Stomach smooth muscle (tissue), 2 donors: ENCODE measurements around the gene DCAF4.
A peak's percentile ranks its signal among the peaks of the same experiment; 100 is the strongest.

Source experiments
- H3K27ac ChIP-seq: one replicate; pipeline ENCODE4 v1.7.0; 2013; ENCODE audit warnings: mild to moderate bottlenecking, low read length, inconsistent platforms
- H3K27me3 ChIP-seq, 2 donors: one replicate each; pipeline ENCODE4 v1.7.0; 2013; ENCODE audit warnings: low read length in 2 of 2; ENCODE audit not compliant: insufficient read depth in 2 of 2, control insufficient read depth in 1 of 2
- H3K36me3 ChIP-seq, 2 donors: one replicate each; pipeline ENCODE4 v1.7.0; 2013; ENCODE audit warnings: low read length in 2 of 2; ENCODE audit not compliant: control insufficient read depth in 2 of 2, insufficient read depth in 2 of 2
- H3K4me1 ChIP-seq: one replicate; pipeline ENCODE4 v1.7.0; 2013; ENCODE audit warnings: low read length; ENCODE audit not compliant: control insufficient read depth, insufficient read depth
- H3K4me3 ChIP-seq, 2 donors: one replicate each; pipeline ENCODE4 v1.7.0; 2013; ENCODE audit warnings: low read length in 2 of 2
- H3K9ac ChIP-seq, 2 donors: one replicate each; pipeline ENCODE4 v1.7.0; 2013; ENCODE audit warnings: low read length in 2 of 2, mild to moderate bottlenecking in 1 of 2
- H3K9me3 ChIP-seq, 2 donors: one replicate each; pipeline ENCODE4 v1.7.0; 2013; ENCODE audit warnings: low read length in 2 of 2; ENCODE audit not compliant: control insufficient read depth in 2 of 2
- donor health status: healthy.
- donor health status: Pancreatic carcinoma.

Gene DCAF4

DNA sequence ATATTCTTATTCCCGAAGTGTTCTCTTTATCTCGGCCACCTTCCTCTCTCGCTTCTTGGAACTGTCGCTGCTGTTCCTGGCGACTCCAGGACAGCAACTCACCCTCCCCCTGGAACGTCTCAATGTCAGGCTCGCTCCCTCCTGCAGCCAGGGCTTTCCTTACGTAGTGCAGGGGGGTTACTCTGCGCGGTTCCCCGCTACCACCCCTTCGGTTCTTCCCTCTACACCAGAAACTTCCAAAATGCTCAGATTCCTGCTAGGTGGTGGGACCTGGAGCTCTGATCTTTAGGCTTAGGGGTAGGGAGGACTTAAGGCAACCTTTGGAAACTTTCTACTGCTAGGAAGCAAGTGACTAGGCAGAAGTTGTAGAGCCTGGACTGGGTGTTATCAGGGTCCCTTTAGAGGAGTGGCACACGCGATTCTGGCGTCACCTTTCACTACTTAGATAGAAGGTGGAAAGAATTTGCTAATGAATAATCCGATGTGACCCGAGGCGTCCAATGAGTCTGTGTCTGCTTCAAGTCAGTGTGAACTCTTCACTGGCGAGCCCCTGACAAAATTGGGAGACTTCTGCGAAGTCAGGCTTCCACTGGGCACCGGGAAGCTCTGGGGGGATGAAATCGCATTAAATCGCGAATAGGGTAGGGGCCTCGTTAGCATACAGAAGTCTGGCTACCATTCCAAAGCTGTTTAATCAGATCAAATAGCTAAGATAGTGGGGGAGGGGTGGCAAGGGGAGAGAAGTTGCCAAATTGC lies 31.5 kb upstream of the DCAF4 start:
- no peak overlapping the region for H3K27ac ChIP-seq
- H3K4me3 ChIP-seq = peak overlapping the region; percentile 91 to 97
- peaks cover 21% of the 10 kb centered on the region for H3K4me1 ChIP-seq
- H3K36me3 ChIP-seq = no peaks in the 10 kb centered on the region
- peaks cover 9 to 11% of the 10 kb centered on the region in 2 donors for H3K27me3 ChIP-seq
- no peaks in the 10 kb centered on the region for H3K9me3 ChIP-seq
- peak overlapping the region; percentile 58 to 67 for H3K9ac ChIP-seq

- H3K9me3 ChIP-seq = no peaks in the 10 kb centered on the region
- no peak overlapping the region for H3K9ac ChIP-seq
- H3K27me3 ChIP-seq = peaks cover 0 to 5% of the 10 kb centered on the region in 2 donors
- no peak overlapping the region for H3K4me3 ChIP-seq
- H3K4me1 ChIP-seq = peaks cover 9% of the 10 kb centered on the region
- no peaks in the 10 kb centered on the region for H3K36me3 ChIP-seq
- no peak overlapping the region for H3K27ac ChIP-seq
Measured at GRCh38 chr14:72898448-72898847, 27.8 kb upstream of the DCAF4 start.

- Histone ChIP-seq H3K27ac (no peak overlapping the region), H3K4me1 (no peaks in the 10 kb centered on the region), H3K9me3 (no peaks in the 10 kb centered on the region), H3K27me3 (peaks cover 0 to 3% of the 10 kb centered on the region in 2 donors), H3K9ac (no peak overlapping the region), H3K4me3 (no peak overlapping the region), H3K36me3 (no peaks in the 10 kb centered on the region)
Measured at GRCh38 chr14:72901361-72901760, 24.9 kb upstream of the DCAF4 start.

GRCh38 chr14:72902801-72903530 lies 23.3 kb upstream of the DCAF4 start:
- Histone ChIP-seq H3K27me3 (peaks cover 0 to 4% of the 10 kb centered on the region in 2 donors), H3K9me3 (no peaks in the 10 kb centered on the region), H3K4me3 (no peak overlapping the region), H3K9ac (no peak overlapping the region), H3K36me3 (no peaks in the 10 kb centered on the region), H3K27ac (no peak overlapping the region), H3K4me1 (no peaks in the 10 kb centered on the region)

GRCh38 chr14:72903716-72904115 lies 22.5 kb upstream of the DCAF4 start:
- Histone ChIP-seq H3K9me3 (no peaks in the 10 kb centered on the region), H3K27me3 (peaks cover 0 to 4% of the 10 kb centered on the region in 2 donors), H3K4me3 (no peak overlapping the region), H3K9ac (no peak overlapping the region), H3K36me3 (no peaks in the 10 kb centered on the region), H3K4me1 (no peaks in the 10 kb centered on the region), H3K27ac (no peak overlapping the region)

DNA sequence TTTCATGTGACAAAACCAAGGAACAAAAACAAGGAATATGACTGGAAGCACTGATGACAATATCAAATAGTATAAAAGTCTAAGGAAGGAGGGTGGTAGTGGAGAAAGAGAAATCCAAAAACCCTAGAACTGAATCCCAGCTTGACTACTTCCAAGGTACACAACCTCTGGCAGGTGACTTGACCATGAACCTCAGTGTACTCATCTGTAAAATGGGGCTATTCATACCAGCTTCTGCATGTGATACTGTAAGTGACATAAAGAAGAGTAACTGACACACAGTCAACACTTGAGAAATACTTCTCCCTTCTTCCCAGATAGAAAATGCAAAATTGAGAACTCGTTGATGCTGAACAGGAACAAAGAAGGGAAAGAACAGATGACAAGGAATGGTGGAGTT lies 22.0 kb upstream of the DCAF4 start:
- Histone ChIP-seq H3K9ac (no peak overlapping the region), H3K27ac (no peak overlapping the region), H3K9me3 (no peaks in the 10 kb centered on the region), H3K36me3 (no peaks in the 10 kb centered on the region), H3K4me3 (no peak overlapping the region), H3K27me3 (peaks cover 0 to 4% of the 10 kb centered on the region in 2 donors), H3K4me1 (no peaks in the 10 kb centered on the region)

DNA sequence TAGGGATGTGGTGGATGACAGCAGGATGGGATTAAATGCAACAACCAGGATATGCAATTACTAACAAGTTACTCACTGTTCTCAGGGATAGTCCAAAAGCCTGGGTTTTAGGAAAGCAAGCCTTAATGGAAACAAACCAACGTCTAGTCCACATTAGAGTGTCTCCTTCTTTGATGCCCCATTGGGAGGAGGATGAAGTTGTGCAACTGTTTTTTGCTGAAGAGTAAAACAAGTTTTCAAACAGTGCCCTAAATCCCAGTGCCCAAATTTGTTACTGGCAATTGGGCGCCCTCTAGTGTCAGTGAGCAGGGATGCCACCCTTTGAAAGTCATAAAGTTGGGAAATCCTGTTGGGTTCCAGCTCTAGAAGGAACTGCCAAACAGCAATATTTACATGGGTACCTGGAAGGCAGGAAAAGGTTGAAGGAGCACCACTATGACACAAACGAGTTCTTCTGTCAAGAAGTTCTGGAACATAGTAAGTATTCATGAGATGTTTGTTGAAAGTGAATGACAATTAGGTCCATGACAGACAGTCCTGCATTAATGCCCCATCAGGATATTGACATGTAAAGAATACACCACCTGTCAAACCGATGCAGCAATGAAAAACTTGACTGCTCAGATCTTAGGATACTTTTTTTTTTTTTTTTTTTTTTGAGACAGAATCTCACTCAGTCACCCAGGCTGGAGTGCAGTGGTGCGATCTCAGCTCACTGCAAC lies 21.3 kb upstream of the DCAF4 start:
- no peak overlapping the region for H3K4me3 ChIP-seq
- no peaks in the 10 kb centered on the region for H3K9me3 ChIP-seq
- no peaks in the 10 kb centered on the region for H3K36me3 ChIP-seq
- peaks cover 0 to 4% of the 10 kb centered on the region in 2 donors for H3K27me3 ChIP-seq
- no peak overlapping the region for H3K27ac ChIP-seq
- H3K9ac ChIP-seq = no peak overlapping the region
- no peaks in the 10 kb centered on the region for H3K4me1 ChIP-seq

GRCh38 chr14:72906316-72906715 lies 19.9 kb upstream of the DCAF4 start:
- Histone ChIP-seq H3K9ac (no peak overlapping the region), H3K36me3 (no peaks in the 10 kb centered on the region), H3K4me3 (no peak overlapping the region), H3K4me1 (no peaks in the 10 kb centered on the region), H3K9me3 (no peaks in the 10 kb centered on the region), H3K27me3 (peaks cover 0 to 2% of the 10 kb centered on the region in 2 donors), H3K27ac (no peak overlapping the region)

GRCh38 chr14:72906879-72907278 lies 19.4 kb upstream of the DCAF4 start:
- Histone ChIP-seq H3K27me3 (peaks cover 0 to 2% of the 10 kb centered on the region in 2 donors), H3K4me1 (no peaks in the 10 kb centered on the region), H3K9me3 (no peaks in the 10 kb centered on the region), H3K27ac (no peak overlapping the region), H3K36me3 (no peaks in the 10 kb centered on the region), H3K9ac (no peak overlapping the region), H3K4me3 (no peak overlapping the region)

GRCh38 chr14:72907886-72908285 lies 18.4 kb upstream of the DCAF4 start:
- Histone ChIP-seq H3K9ac (no peak overlapping the region), H3K9me3 (no peaks in the 10 kb centered on the region), H3K36me3 (no peaks in the 10 kb centered on the region), H3K4me3 (no peak overlapping the region), H3K27ac (no peak overlapping the region), H3K27me3 (peaks cover 0 to 2% of the 10 kb centered on the region in 2 donors), H3K4me1 (no peaks in the 10 kb centered on the region)
